Colonic mucosa (tissue), 4 donors: ENCODE results near the gene IFITM5. TPM values are rescaled to one million over a fixed set of nuclear protein-coding genes. Genes with fewer than 3 reads are reported as not detected.
"Not testable (repeated sequence)": the region's sequence is repeated elsewhere in the genome, so short reads cannot be mapped to it uniquely, and the experiment has no call there.

Experiments
- DNase-seq: peaks from one replicate; pipeline ENCODE4 v3.0.0-alpha.2; 2020
- H3K27ac ChIP-seq: fragments of 200-600 bp; one replicate; pipeline ENCODE4 v1.8.0; 2021
- H3K27me3 ChIP-seq: fragments of 200-600 bp; one replicate; pipeline ENCODE4 v1.8.0; 2021
- H3K36me3 ChIP-seq: fragments of 200-600 bp; one replicate; pipeline ENCODE4 v1.8.0; 2021
- H3K4me1 ChIP-seq: fragments of 200-600 bp; one replicate; pipeline ENCODE4 v1.8.0; 2021; ENCODE audit warnings: mild to moderate bottlenecking
- H3K4me3 ChIP-seq: fragments of 200-600 bp; one replicate; pipeline ENCODE4 v1.8.0; 2021
- H3K9ac ChIP-seq, 2 donors: one replicate each; pipeline ENCODE4 v1.7.0; 2013; ENCODE audit warnings: control low read depth in 2 of 2, low read depth in 2 of 2, low read length in 2 of 2
- H3K9me3 ChIP-seq: fragments of 200-600 bp; one replicate; pipeline ENCODE4 v1.8.0; 2021
- intact Hi-C: fragments of 100-400 bp; cut with DNase I; formaldehyde crosslinking; loops from one replicate; pipeline ENCODE4 v1.14.1; 2022
- total RNA-seq, 2 donors: library from RNA; stranded (reverse); fragmentation: NEBNext Ultra II Directional in 1 of 2; extraction: Animal tissue kit (Norgen Biotek cat#: 25700) in 1 of 2; gene quantifications; one replicate each; pipeline ENCODE4 v1.2.1, GENCODE V29; 2021
- TF ChIP-seq, protein P1 (sequence below): fragments of 200-600 bp; IDR thresholded peaks from one replicate; pipeline ENCODE4 v1.8.0; 2022; ENCODE audit warnings: antibody characterized with exemption, mild to moderate bottlenecking
- donor health status: healthy.
- donor health status: DM: no; HTN: no; CAD: no.
- donor health status: DM: no; HTN: no; CAD: no.

The IFITM5 gene
- total RNA-seq, 2 donors from 2014 or later = not detected

GRCh38 chr11:269146-269890, 30.0 kb downstream of the IFITM5 start:
- TF ChIP-seq, protein P1, sequence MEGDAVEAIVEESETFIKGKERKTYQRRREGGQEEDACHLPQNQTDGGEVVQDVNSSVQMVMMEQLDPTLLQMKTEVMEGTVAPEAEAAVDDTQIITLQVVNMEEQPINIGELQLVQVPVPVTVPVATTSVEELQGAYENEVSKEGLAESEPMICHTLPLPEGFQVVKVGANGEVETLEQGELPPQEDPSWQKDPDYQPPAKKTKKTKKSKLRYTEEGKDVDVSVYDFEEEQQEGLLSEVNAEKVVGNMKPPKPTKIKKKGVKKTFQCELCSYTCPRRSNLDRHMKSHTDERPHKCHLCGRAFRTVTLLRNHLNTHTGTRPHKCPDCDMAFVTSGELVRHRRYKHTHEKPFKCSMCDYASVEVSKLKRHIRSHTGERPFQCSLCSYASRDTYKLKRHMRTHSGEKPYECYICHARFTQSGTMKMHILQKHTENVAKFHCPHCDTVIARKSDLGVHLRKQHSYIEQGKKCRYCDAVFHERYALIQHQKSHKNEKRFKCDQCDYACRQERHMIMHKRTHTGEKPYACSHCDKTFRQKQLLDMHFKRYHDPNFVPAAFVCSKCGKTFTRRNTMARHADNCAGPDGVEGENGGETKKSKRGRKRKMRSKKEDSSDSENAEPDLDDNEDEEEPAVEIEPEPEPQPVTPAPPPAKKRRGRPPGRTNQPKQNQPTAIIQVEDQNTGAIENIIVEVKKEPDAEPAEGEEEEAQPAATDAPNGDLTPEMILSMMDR = no peak
- H3K4me1 ChIP-seq = no peaks in the 10 kb centered on the region
- H3K4me3 ChIP-seq = no peak overlapping the region
- H3K27ac ChIP-seq = peak overlapping the region; percentile 76
- intact Hi-C loops = no loop called here
- H3K36me3 ChIP-seq = no peaks in the 10 kb centered on the region
- H3K27me3 ChIP-seq = no peaks in the 10 kb centered on the region
- H3K9me3 ChIP-seq = no peaks in the 10 kb centered on the region
- H3K9ac ChIP-seq = no peak overlapping the region
- DNase-seq = peak; percentile 23

DNA sequence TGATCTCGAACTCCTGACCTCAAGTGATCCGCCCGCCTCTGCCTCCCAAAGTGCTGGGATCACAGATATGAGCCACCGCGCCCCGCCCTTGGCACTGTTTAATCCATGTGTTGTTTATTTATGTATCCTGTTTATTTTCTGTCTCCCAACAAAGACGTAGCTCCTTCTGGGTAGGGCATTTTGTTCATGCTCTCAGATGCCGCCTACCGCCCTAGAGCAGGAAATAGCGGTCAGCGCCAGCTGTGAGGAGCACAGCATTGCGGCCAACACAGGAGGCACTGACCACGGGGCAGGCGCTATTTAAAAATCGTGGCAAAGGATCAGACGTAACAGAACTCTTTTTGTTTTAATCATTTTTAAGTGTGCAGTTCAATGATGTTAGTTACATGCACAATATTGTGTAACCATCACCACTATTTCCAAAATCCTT, 30.6 kb downstream of the IFITM5 start:
- H3K9me3 ChIP-seq, H3K9ac ChIP-seq, H3K36me3 ChIP-seq, intact Hi-C loops, H3K4me1 ChIP-seq, H3K4me3 ChIP-seq, H3K27me3 ChIP-seq: not testable (repeated sequence)
- H3K27ac ChIP-seq = peak overlapping the region; percentile 76
- peak; percentile 48 for DNase-seq

GRCh38 chr11:267491-267994, 31.8 kb downstream of the IFITM5 start:
- no peaks in the 10 kb centered on the region for H3K27me3 ChIP-seq
- H3K4me1 ChIP-seq = no peaks in the 10 kb centered on the region
- peak overlapping the region; percentile 64 to 81 for H3K9ac ChIP-seq
- DNase-seq = peak; percentile 56
- TF ChIP-seq, protein P1 = no peak
- H3K9me3 ChIP-seq = no peaks in the 10 kb centered on the region
- intact Hi-C loops = no loop called here
- H3K27ac ChIP-seq = peak overlapping the region; percentile 76
- H3K36me3 ChIP-seq = no peaks in the 10 kb centered on the region
- H3K4me3 ChIP-seq = peak overlapping the region; percentile 15

GRCh38 chr11:266676-267439, 32.5 kb downstream of the IFITM5 start:
- no peak overlapping the region for H3K9ac ChIP-seq
- intact Hi-C loops = no loop called here
- no peak overlapping the region for H3K27ac ChIP-seq
- DNase-seq = no peak
- no peaks in the 10 kb centered on the region for H3K9me3 ChIP-seq
- no peaks in the 10 kb centered on the region for H3K36me3 ChIP-seq
- TF ChIP-seq, protein P1 = no peak
- no peaks in the 10 kb centered on the region for H3K27me3 ChIP-seq
- H3K4me3 ChIP-seq = no peak overlapping the region
- H3K4me1 ChIP-seq = no peaks in the 10 kb centered on the region

GRCh38 chr11:261624-262023, 37.7 kb downstream of the IFITM5 start:
- TF ChIP-seq, protein P1 = no peak
- DNase-seq = no peak
- Histone ChIP-seq H3K27ac (no peak overlapping the region), H3K9me3 (no peaks in the 10 kb centered on the region), H3K27me3 (no peaks in the 10 kb centered on the region), H3K9ac (no peak overlapping the region), H3K4me3 (no peak overlapping the region), H3K36me3 (no peaks in the 10 kb centered on the region), H3K4me1 (no peaks in the 10 kb centered on the region)
- intact Hi-C loops = no loop called here

DNA sequence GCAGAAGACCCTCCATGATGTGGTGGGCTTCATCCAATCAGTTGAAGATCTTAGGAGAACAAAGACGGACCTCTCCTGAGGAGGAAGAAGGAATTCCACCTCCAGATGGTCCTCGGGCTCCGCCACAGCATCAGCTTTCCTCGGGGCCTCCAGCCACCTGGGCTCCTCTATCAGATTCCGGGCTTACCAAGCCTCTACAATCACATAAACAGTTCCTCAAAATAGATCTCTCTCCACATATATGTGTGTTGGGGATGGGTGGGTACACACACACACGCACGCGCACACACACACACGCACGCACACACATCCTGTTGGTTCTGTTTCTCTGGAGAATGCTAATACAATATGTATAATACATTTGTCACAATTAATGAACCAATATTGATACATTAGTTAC, 39.9 kb downstream of the IFITM5 start:
- Histone ChIP-seq H3K9ac (no peak overlapping the region), H3K4me3 (no peak overlapping the region), H3K9me3 (no peaks in the 10 kb centered on the region), H3K4me1 (no peaks in the 10 kb centered on the region), H3K36me3 (no peaks in the 10 kb centered on the region), H3K27me3 (no peaks in the 10 kb centered on the region), H3K27ac (no peak overlapping the region)
- no peak for DNase-seq
- intact Hi-C loops = no loop called here
- TF ChIP-seq, protein P1 = no peak
